GM21367 (cell line): Measurements from ENCODE around the gene NAGLU.
A peak's percentile ranks its signal among the peaks of the same experiment; 100 is the strongest.
"Not testable (repeated sequence)": the region's sequence is repeated elsewhere in the genome, so short reads cannot be mapped to it uniquely, and the experiment has no call there.

ENCODE experiments used
- ATAC-seq: cut with Tn5 transposase; IDR thresholded peaks from one replicate; pipeline ENCODE4 v1.9.1; 2021; ENCODE audit not compliant: unreplicated experiment

Gene NAGLU

DNA sequence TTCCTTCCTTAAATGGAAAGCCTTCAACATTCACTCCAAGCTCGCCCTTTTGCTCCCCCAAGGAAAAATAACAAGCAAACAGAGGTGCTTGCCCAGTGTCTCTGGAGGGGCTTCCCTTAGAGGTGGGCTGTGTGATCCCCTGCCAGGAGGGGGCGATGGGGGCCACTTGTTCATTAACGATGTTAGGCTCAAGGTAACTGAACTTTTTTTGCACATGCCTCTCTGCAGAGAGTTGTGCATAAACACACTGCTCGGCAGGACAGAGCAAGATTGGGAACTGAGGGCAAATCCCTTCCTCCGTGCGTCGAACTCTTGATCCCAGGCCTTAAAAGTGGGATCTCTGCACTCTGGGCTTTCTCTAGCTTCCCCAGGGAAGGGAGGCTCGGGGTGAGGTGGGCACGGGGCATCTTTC, 15.5 kb upstream of the NAGLU start:
- ATAC-seq, result no peak

DNA sequence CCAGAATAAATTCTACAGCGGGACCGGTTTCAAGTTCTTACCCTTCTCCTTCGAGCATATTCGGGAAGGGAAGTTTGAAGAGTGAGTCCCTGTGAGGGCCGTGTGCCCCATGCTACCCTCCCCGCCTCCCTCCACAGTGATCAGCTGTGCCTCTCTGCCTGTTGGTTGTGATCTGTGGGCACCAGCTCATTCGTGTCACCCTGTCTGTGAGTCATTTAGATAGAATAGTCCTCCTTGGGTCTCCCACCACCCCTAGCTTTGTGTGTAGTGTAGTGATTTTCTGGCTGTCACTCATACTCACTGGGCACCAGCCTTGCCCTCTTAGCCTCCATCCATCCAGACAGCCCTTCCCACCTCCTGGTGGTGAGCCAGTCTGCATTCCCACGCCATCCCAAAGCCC, 15.0 kb upstream of the NAGLU start:
- no peak for ATAC-seq

DNA sequence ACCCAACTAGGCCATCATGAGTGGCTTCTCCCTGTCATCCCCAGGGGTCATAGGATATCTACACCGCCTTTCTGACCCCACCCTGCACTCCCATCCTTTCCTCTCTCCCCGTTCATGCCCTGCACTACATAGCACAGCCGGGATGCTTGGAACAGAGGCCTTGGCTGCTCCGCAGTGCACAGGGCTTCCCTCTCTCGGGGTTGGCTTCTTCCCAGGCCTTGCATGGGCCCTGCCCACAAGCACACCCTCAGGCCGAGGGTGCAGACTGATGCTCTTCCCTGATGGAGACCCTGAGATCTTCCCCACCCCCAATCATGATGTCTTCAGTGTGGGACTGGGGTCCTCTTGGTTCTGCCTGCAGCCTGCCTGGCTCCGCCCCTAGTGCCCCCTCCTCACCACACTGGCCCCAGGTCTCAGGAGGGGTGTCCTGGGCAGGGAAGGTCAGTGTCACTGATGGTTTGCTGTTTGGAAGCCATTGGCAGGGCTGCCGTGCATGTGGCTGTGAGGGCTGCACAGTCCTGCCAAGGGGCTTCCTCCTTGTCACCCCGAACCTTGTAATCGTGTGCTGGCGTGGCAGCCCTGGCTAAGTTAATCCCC, 14.3 kb upstream of the NAGLU start:
- no peak for ATAC-seq

DNA sequence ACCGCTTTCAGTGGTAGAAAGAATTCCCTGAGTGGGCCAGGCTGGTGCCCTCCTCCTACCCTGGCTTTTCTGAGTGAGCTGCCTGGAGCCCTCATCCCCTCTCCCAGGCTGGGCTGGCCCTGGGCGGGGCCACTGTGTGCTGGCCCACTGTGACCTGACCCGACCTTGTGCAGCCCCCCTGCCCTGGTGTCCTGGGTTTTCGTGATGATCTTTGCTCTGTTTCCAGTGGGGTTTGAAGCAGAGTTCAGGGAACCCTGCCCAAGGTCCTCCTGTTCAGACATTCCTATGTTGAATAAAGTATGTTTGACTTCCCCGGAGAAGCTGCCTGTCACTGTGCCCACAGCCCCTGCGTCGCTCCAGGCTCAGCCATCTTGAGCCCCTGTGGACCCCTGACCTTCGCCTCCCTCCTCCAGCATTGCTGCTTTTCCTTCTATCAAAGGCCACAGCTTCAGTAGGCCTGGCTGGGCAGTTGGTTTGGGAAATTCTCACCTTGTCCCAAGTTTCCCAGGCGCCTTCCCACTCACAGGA, 13.7 kb upstream of the NAGLU start:
- no peak for ATAC-seq

DNA sequence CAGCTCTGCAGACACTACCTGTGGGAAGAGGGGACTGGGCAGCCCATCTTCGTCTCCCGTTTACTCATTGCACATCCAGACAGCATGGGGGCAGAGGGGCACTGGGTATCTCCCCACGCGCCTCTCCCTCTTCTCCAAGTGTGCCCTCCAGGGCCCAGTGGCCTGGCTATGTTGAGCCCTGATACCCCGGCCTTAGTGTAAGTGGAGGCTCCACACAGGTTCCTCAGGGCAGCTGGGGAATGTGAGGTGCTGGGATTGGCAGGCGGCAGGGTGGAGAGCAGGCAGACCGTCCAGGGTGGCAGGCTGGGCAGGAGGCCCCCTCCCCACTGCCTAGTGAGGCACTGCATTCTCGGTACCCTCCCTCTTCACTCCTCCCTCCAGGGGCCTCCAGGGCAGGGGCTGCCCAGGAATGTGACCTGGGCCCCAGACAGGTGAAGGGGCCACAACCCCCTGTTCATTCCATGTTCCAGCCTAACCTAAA, 13.2 kb upstream of the NAGLU start:
- ATAC-seq, result no peak

DNA sequence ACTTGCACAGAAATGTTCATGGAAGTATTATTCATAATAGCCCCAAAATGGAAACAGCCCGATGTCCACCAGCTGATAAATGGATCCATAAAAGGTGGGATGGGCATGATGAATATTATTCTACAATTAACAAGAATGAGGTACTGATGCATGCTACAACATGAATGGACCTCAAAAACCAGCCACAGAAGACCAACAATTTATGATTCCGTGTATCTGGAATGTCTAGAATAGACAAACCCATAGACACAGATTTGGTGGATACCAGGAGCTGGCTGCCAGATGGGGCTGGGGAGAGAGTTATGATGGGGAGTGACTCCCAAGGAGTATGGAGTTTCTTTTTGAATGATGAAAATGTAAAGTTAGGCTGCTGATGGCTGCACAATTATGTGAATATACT, 10.8 kb upstream of the NAGLU start:
- ATAC-seq, result no peak

DNA sequence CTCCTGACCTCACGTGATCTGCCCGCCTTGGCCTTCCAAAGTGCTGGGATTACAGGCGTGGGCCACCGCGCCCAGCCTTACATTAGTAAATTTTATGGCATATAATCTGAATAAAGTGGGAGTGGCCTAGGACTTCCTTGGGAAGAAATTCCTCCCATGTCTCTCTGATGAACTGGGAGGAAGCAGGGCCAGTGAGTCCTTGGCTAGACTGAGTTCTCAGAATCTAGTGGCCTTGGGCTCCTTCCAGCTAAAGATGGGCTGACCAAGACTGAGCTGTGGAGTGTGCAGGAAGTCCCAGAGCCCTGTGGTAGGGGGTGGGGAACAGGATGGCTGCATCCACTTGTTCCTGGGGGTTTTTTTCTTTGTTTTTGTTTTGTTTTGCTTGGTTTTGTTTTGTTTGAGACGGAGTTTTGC, 10.0 kb upstream of the NAGLU start:
- ATAC-seq, result no peak

DNA sequence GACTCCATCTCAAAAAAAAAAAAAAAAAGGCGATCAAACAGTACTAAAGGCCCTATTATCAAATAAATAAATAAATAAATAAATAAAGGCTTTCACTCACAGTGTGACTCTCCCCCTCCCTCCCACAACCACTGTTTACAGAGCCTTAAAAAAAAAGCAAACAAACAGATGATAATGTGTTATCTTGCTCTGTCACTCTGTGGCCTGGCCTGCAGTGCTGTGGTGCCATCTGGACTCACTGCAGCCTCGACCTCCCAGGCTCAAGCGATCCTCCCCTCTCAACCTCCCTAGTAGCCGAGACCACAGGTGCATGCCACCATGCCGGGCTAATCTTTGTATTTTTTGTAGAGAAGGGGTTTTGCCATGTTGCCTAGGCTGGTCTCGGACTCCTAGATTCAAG, 8.1 kb upstream of the NAGLU start:
- no peak for ATAC-seq

DNA sequence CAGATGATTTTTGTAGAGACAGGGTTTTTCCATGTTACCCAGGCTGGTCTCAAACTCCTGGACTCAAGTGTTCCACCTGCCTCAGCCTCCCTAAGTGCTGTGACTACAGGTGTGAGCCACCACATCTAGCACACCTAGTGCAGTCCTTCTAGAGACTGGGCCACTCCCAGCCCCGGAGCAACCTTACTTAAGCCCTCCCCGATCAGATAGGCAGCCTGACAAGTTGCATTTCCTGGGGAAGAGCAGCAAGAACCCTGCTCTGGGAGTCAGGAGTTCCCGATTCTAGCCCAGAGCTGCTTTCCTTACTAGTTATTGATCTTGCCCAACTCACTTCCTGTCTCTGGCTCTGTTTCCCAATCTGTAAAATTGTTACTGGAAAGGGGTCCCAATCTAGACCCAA, 7.0 kb upstream of the NAGLU start:
- ATAC-seq, result no peak

DNA sequence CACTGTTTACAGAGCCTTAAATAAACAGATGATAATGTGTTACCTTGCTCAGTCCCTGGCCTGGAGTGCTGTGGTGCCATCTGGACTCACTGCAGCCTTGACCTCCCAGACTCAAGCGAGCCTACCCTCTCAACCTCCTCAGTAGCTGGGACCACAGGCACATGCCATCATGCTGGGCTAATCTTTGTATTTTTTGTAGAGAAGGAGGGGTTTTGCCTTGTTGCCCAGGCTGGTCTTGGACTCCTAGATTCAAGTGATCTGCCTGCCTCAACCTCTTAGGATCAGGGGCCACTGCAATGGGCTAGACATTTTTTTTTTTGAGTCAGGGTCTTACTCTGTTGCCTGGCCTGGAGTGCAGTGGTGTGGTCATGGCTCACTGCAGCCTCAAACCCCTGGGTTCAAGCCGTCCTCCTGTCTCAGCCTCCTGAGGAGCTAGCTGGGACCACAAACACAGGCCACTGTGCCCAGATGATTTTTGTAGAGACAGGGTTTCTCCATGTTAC, 5.0 kb upstream of the NAGLU start:
- no peak for ATAC-seq

DNA sequence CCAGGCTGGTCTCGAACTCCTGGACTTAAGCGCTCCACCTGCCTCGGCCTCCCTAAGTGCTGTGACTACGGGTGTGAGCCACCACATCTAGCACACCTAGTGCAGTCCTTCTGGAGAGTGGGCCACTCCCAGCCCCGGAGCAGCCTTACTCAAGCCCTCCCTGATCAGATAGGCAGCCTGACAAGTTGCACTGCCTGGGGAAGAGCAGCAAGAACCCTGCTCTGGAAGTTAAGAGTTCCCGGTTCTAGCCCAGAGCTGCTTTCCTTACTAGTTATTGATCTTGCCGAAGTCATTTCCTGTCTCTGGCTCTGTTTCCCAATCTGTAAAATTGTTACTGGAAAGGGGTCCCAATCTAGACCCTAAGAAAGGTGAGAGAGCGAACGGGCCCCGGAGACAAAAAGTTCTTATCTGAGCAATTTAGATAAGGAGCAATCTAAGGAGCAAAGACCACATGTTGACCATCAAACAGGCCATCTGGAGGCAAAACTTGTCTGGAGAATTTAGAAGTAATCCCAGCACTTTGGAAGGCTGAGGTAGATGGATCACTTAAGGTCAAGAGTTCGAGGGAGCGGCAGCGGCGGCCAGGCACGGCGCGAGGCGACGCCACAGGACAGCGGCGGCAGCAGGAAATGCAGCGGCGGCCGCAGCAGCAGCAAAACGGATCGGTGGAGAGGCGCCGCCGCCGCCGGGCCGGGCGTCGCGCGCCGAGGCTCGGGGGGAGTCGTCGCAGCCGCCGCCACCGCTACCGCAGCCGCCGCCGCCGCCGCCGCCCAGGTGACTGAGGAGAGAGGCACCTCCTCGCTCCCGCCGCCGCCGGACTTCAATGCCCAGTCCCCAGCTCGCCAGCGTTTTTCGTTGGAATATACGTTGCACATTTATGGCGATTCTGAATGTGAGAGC, 4.3 kb upstream of the NAGLU start:
- no peak for ATAC-seq

DNA sequence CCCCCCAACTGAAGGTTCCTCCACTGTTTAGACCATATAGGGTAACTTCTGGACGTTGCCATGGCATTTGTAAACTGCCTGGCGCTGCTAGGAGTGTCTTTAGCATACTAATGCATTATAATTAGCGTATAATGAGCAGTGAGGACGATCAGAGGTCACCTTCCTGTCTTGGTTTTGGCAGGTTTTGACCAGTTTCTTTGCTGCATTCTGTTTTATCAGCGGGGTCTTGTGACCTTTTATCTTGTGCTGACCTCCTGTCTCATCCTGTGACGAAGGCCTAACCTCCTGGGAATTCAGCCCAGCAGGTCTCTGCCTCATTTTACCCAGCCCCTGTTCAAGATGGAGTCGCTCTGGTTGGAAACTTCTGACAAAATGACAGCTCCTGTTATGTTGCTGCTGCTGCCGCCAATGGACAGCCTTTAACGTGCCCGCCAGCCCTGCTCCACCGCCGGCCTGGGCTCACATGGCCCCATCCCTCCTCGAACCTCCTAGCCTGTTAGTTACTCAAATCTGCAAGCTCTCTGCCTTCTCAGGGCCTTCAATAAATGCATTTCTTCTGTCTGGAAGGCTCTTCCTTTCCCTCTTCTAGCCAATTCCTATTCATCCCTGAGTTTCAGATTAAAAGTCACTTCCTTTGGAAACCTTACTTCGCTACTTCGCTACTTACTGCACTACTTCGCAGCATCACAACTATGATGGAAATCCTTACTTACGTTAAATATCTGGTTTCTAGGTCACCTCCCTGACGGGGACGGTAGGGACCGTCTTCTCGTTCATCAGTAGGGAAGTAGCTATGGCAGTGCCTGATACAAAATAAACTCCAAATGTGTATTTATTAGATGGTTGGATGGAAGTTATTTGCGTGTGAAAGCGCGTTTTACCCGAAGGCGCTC, 640 bp upstream of the NAGLU start:
- ATAC-seq, result peak; percentile 4

DNA sequence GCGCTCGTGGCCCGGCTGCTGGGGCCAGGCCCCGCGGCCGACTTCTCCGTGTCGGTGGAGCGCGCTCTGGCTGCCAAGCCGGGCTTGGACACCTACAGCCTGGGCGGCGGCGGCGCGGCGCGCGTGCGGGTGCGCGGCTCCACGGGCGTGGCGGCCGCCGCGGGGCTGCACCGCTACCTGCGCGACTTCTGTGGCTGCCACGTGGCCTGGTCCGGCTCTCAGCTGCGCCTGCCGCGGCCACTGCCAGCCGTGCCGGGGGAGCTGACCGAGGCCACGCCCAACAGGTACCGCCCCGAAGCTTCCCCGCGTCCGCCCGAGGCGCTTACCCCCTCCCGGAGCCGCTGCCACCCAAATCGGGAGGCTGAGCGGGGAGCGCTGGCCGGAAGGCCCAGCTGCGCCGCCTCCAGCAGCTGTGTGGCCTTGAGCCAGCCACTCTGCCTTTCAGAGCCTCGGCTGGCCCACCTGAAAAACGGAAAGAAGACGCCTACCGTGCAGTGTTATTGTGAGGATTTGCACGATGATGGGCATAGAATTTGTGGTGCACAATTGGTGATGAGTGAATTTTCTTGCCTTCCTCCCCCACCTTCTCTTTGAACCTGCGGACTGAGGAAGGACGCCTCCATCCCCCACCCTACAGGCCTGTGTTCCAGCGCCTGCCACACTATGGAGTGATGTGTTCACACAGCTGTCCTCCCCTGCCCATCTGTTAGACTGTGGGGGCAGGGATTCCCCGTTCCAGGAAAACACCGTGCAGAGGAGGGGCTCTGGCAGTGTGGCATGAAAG, 523 bp downstream of the NAGLU start:
- peak; percentile 41 for ATAC-seq

DNA sequence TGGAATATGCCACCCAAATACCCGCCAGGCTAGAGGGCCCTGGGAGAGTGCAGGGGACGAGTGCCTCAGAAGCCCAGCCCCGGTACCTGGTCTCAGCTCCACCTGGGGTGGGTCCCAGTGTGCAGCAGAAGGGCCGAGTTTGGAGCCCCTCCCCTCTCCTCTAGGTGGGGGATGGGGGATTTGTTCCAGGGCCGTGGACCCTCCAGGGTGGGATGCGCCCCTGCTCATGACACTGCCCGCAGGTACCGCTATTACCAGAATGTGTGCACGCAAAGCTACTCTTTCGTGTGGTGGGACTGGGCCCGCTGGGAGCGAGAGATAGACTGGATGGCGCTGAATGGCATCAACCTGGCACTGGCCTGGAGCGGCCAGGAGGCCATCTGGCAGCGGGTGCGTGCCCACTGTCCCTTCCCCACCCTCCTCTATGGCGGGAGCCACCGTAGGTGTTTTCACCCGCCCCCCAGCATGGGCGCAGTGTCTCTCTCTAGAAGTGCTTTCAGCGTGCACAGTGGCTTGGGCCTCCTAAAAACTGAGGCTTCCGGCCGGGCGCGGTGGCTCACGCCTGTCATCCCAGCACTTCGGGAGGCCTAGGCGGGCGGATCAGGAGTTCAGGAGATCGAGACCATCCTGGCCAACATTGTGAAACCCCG, 1.2 kb downstream of the NAGLU start:
- ATAC-seq, result no peak

DNA sequence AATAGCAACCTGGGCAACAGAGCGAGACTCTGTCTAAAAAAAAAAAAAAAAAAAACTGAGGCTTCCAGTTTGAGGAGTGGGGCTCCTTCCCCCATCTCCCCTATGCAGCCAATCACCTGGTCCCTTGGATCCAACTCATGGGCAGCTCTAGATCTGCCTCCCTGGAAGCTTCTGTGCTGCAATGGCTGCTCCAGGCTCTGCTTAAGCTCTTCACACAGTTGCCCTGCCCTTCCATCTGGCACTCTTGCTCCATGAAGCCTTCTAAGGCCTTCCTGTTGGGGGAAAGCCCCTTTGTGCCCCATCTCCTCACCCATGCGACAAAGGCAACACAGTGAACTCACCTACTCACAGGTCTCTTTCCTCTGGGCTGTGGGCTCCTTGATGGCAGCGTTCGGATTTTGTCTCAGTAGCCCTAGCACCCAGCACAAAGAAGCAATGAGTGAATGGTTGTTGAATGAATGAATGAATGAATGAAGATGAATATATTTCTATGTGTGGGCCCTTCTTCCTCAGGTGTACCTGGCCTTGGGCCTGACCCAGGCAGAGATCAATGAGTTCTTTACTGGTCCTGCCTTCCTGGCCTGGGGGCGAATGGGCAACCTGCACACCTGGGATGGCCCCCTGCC, 1.9 kb downstream of the NAGLU start:
- ATAC-seq, result no peak

DNA sequence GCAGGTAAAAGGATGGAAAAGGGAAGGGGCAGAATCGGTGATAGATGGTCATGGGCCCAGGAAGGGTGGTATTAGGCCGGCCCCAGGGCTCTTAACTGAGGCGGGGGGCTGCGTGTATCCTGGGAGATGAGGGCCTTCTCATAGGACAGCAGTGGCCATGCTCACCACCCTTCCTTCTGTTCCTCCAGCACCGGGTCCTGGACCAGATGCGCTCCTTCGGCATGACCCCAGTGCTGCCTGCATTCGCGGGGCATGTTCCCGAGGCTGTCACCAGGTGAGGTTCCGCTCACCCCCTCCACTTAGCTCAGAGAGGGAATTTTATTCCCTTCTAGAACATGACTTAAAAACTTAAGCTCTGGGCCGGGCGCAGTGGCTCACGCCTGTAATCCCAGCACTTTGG, 2.4 kb downstream of the NAGLU start:
- no peak for ATAC-seq

DNA sequence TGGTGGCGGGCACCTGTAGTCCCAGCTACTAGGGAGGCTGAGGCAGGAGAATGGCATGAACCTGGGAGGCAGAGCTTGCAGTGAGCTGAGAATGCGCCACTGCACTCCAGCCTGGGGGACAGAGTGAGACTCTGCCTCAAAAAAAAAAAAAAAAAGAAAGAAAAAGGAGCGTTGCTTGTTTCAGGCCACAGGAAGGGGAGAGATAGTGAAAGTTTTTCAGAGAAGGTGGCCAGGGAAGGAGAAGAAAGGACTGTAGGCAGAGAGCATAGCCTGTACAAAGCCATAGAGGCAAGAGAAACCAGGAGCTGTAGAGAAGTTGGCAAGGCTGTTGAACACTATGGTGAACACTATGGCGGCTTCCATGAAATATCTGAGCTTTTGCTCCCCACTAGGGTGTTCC, 4.5 kb downstream of the NAGLU start:
- ATAC-seq, result not testable (repeated sequence)

DNA sequence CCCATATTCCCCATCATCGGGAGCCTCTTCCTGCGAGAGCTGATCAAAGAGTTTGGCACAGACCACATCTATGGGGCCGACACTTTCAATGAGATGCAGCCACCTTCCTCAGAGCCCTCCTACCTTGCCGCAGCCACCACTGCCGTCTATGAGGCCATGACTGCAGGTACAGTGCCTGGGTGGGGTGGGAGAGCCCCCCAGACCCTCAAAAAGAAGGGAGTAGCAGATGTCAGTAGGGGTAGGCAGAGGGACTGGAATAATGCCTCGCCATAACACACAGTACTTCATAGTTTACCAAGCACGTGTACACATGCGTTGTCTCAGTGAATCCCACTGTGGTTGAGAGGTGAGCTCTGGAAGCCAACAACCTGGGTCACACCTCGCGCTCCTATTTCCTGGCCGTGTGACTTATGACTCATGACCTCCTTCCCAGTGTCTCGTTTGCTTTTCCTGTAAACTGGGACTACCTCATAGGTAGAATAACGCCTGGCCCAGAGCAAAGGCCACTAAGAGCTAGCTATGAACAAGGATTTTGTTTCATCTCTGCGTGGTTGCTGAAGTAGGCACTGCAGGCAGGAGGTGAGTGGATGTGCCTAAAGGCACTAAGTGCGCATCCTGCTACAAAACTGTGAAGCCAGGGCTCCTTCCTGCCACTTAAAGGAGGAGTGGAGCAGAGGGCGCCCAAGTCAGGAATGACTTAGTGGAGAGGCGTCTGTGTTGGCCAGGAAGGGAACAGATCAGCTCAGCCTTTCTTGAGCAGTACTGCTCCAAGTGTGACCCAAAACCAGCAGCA, 5.2 kb downstream of the NAGLU start:
- ATAC-seq, result no peak
